Glutamatergic neuron (in vitro differentiated cells): ENCODE results near the gene SLC5A10. TPM values are rescaled to one million over a fixed set of nuclear protein-coding genes. Genes with fewer than 3 reads are reported as not detected.

ENCODE experiments used
- DNase-seq: peaks from one replicate; pipeline ENCODE4 v3.0.0; 2022
- H3K27ac Mint-ChIP-seq: one replicate; pipeline ENCODE4 v1.8.0; 2020; ENCODE audit warnings: mild to moderate bottlenecking, mixed read lengths, inconsistent platforms; ENCODE audit not compliant: unreplicated experiment
- H3K27me3 Mint-ChIP-seq: one replicate; pipeline ENCODE4 v1.8.0; 2020; ENCODE audit warnings: mild to moderate bottlenecking, moderate library complexity, mixed read lengths, inconsistent platforms; ENCODE audit not compliant: unreplicated experiment
- H3K36me3 Mint-ChIP-seq: one replicate; pipeline ENCODE4 v1.8.0; 2020; ENCODE audit warnings: mild to moderate bottlenecking, mixed read lengths, inconsistent platforms; ENCODE audit not compliant: unreplicated experiment
- H3K4me1 Mint-ChIP-seq: one replicate; pipeline ENCODE4 v1.8.0; 2020; ENCODE audit warnings: mild to moderate bottlenecking, low read depth, mixed read lengths, inconsistent platforms; ENCODE audit not compliant: unreplicated experiment
- H3K4me3 Mint-ChIP-seq: one replicate; pipeline ENCODE4 v1.8.0; 2020; ENCODE audit warnings: mild to moderate bottlenecking, mixed read lengths, inconsistent platforms; ENCODE audit not compliant: unreplicated experiment
- H3K9me3 Mint-ChIP-seq: one replicate; pipeline ENCODE4 v1.8.0; 2020; ENCODE audit warnings: mild to moderate bottlenecking, moderate library complexity, mixed read lengths, inconsistent platforms; ENCODE audit not compliant: unreplicated experiment
- total RNA-seq: library from RNA; stranded (reverse); fragmentation: NEBNext Ultra II Directional; extraction: Animal tissue kit (Norgen Biotek cat#: 25700); gene quantifications from one replicate; pipeline ENCODE4 v1.2.1, GENCODE V29; 2021; ENCODE audit not compliant: unreplicated experiment
- TF ChIP-seq, protein P1 (sequence below): fragments of 200-600 bp; sonication (generic); IDR thresholded peaks from one replicate; pipeline ENCODE4 v1.5.0; 2021; ENCODE audit not compliant: partially characterized antibody, unreplicated experiment

SLC5A10 gene
- total RNA-seq, 1 donor from 2014 or later: not detected

DNA sequence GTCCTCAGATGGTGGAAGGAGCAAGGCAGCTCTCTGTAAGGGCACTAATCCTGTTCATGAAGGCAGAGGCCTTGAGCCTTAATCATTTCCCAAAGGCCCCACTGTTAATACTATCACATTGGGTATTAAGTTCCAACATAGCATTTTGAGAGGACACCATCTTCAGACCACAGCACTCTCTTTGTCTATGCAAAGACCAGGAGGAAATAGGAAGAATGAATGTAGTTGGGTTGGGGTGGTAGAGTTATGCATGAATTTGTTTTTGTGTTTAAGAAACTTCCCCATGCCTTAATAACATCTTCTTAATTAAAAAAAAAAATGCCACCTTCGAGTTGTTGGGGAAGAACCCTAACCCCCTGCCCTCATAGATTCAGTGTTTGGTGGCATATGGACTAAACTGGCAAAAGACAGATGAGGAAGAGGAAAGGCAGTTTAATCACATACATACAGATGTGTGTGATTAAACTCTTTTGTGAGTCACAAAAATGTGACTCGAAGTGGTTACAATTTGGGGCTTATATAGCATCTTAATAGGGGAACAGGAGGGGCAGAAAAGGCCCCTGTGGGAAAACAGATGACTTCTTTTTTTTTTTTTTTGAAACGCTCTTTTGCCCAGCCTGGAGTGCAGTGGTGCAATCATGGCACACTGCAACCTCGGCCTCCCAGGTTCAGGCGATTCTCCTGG, 35.0 kb upstream of the SLC5A10 start:
- Mint-ChIP-seq H3K4me3 (peak overlapping the region; percentile 2), H3K4me1 (peaks cover 3% of the 10 kb centered on the region), H3K9me3 (no peaks in the 10 kb centered on the region), H3K27ac (no peak overlapping the region), H3K36me3 (peaks cover 5% of the 10 kb centered on the region), H3K27me3 (peaks cover 3% of the 10 kb centered on the region)
- DNase-seq: no peak
- TF ChIP-seq, protein P1, sequence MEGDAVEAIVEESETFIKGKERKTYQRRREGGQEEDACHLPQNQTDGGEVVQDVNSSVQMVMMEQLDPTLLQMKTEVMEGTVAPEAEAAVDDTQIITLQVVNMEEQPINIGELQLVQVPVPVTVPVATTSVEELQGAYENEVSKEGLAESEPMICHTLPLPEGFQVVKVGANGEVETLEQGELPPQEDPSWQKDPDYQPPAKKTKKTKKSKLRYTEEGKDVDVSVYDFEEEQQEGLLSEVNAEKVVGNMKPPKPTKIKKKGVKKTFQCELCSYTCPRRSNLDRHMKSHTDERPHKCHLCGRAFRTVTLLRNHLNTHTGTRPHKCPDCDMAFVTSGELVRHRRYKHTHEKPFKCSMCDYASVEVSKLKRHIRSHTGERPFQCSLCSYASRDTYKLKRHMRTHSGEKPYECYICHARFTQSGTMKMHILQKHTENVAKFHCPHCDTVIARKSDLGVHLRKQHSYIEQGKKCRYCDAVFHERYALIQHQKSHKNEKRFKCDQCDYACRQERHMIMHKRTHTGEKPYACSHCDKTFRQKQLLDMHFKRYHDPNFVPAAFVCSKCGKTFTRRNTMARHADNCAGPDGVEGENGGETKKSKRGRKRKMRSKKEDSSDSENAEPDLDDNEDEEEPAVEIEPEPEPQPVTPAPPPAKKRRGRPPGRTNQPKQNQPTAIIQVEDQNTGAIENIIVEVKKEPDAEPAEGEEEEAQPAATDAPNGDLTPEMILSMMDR: no peak

DNA sequence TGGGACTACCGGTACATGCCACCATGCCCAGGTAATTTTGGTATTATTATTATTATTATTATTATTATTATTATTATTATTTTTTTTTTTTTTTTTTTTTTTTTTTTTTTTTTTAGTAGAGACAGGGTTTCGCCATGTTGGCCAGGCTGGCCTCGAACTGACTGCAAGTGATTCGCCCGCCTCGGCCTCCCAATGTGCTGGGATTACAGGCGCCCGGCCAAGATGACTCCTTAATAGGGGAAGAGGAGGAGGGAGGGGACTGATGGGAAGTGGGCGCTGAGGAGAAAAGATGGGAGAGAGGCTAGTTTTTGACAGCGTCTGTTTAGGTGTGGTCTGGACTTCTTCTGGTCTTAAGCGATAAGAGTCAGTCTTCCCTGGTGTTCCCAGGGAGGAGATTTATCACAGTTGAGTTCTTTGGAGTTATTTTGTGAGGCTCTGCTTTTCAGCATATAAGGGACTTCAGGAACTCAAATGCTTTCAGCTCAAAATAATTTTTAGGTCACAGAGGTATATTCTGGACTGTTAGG, 34.4 kb upstream of the SLC5A10 start:
- no peak for DNase-seq
- Mint-ChIP-seq H3K4me1 (peaks cover 3% of the 10 kb centered on the region), H3K9me3 (no peaks in the 10 kb centered on the region), H3K4me3 (no peak overlapping the region), H3K27ac (no peak overlapping the region), H3K36me3 (peaks cover 5% of the 10 kb centered on the region), H3K27me3 (peaks cover 3% of the 10 kb centered on the region)
- TF ChIP-seq, protein P1: no peak

DNA sequence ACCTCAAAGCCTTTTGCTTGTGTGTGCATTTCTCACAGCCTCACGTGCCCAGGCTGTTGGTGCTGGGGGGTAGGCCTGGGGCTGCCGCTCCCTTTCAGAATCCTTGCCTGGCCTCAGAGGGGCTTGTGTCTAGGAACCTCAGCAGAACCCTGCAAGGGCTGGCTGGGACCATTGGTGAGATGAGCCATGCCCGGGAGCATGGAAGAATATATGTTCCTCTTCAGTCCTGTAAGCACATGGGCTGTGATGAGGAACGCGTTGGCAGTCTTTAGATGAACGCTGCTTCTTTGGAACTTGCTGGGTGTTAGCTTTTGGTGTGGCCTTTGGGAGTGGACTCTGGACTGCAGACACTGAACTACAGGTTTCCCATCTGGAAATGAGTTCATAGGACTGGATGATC, 32.0 kb upstream of the SLC5A10 start:
- Mint-ChIP-seq H3K27ac (no peak overlapping the region), H3K27me3 (peaks cover 5% of the 10 kb centered on the region), H3K4me3 (no peak overlapping the region), H3K4me1 (peaks cover 3% of the 10 kb centered on the region), H3K9me3 (no peaks in the 10 kb centered on the region), H3K36me3 (peaks cover 5% of the 10 kb centered on the region)
- no peak for DNase-seq
- TF ChIP-seq, protein P1: no peak

DNA sequence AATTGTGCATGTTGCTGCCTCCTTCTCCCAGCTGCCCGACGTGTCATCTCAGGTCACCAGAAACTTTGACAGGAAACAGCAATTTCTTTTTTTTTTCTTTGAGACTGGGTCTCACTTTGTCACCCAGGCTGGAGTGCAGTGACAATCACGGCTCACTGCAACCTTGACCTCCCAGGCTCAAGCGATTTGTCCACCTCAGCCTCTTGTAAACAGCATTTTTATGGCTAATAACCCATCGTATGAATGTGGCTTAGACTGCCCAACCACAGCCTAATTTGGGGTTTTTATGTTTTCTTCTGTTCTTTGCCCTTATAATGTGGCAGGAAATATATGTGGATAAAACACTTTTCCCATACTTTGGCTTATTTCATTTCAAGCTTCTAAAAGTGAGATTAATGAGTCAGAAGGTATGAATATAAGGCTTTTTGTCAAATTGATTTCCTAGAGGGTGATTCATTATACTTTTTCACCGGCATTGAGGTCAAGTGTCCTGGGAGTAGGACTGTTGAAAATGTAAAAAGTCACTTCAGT, 31.0 kb upstream of the SLC5A10 start:
- peaks cover 2% of the 10 kb centered on the region for H3K27me3 Mint-ChIP-seq
- H3K9me3 Mint-ChIP-seq: no peaks in the 10 kb centered on the region
- H3K4me3 Mint-ChIP-seq: no peak overlapping the region
- no peak overlapping the region for H3K27ac Mint-ChIP-seq
- TF ChIP-seq, protein P1: no peak
- H3K4me1 Mint-ChIP-seq: peaks cover 3% of the 10 kb centered on the region
- DNase-seq: no peak
- no peaks in the 10 kb centered on the region for H3K36me3 Mint-ChIP-seq

DNA sequence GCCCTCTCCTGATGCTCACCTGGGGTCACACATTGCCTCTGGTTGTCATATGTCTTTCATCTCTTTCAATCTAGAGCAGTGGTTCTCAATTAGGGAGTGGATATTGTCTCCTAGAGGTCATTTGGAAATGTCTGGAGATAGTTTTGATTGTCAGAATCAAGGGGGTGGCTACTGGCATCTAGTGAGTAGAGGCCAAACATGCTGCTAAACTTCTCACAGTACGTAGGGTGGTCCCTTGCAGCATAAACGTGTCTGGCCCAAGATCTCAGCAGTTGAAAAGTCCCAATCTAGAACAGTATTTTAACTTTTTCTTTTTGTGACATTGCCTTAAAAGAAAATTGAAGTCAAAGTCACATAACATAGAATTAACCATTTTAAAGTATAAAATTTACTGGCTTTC, 30.5 kb upstream of the SLC5A10 start:
- Mint-ChIP-seq H3K27ac (no peak overlapping the region), H3K4me1 (peaks cover 3% of the 10 kb centered on the region), H3K4me3 (no peak overlapping the region), H3K9me3 (no peaks in the 10 kb centered on the region), H3K27me3 (peaks cover 2% of the 10 kb centered on the region), H3K36me3 (no peaks in the 10 kb centered on the region)
- DNase-seq: no peak
- TF ChIP-seq, protein P1: no peak
